DMS79 treated with DMSO at 0.1 percent for 48 hours (cell line): ENCODE data around the gene COL6A5.

ENCODE experiments used
- DNase-seq: peaks from one replicate; lab custom pipeline; 2025; lab: John Stamatoyannopoulos, UW

COL6A5 gene

GRCh38 chr3:130516645-130517512, 171.4 kb downstream of the COL6A5 start, which contains the start of gene COL6A6:
Gene COL6A6, plus strand, starts transcription at chr3:130517177. Its CDS starts 43,188 bp downstream, at chr3:130560365.
- no peak for DNase-seq

- DNase-seq: no peak
Observed at GRCh38 chr3:130517602-130518001, 172.1 kb downstream of the COL6A5 start.

GRCh38 chr3:130519754-130520153, 174.3 kb downstream of the COL6A5 start:
- DNase-seq: no peak

- no peak for DNase-seq
Observed at GRCh38 chr3:130522399-130522798, 176.9 kb downstream of the COL6A5 start.

GRCh38 chr3:130527426-130527825, 182.0 kb downstream of the COL6A5 start:
- DNase-seq: no peak

- no peak for DNase-seq
Observed at GRCh38 chr3:130528120-130528519, 182.6 kb downstream of the COL6A5 start.

GRCh38 chr3:130529486-130530215, 184.2 kb downstream of the COL6A5 start:
- no peak for DNase-seq

GRCh38 chr3:130533247-130533646, 187.8 kb downstream of the COL6A5 start:
- DNase-seq: no peak
